ENCODE measurements around the gene MPDU1. TPM values are rescaled to one million over a fixed set of nuclear protein-coding genes. Genes with fewer than 3 reads are reported as not detected.

Gene MPDU1
- total and polyA plus RNA-seq, 10 of the 15 experiments (the other 5 are each of a cell fraction or from before 2014, with no cell fraction given): 3.6 to 138 (median 78.9) TPM

- in situ Hi-C loops (cut with MboI): no loop called here
- POLR2A ChIA-PET: interaction anchor here (2.1 to 2.7 kb wide), 2 partner anchors 43 to 60 kb away, joined by 9 to 33 read pairs; partner anchors contain the start of genes MPDU1, TP53 and WRAP53
- Histone ChIP-seq H3K79me2 (ENCODE audit: control insufficient read depth, insufficient read depth, low read length) (peaks cover 2% of the 10 kb centered on the region), H3K27ac (ENCODE audit: control insufficient read depth, insufficient read depth) (no peak overlapping the region), H3K9me3 (replicated peaks; ENCODE audit: control insufficient read depth, insufficient read depth, low read length) (no peaks in the 10 kb centered on the region), H3K4me1 (ENCODE audit: control insufficient read depth, insufficient read depth, low read length) (peaks cover 3% of the 10 kb centered on the region), H3K9ac (ENCODE audit: control insufficient read depth, insufficient read depth, low read length) (no peak overlapping the region), H2AFZ (ENCODE audit: control insufficient read depth, low read depth, low read length) (no peak overlapping the region), H3K36me3 (ENCODE audit: control insufficient read depth in 2 of 2, insufficient read depth in 2 of 2, low read length in 1 of 2) (no peaks in the 10 kb centered on the region), H3K4me3 (peak overlapping the region; percentile 100; the same call in 1 of the 2 replicates), H3K4me2 (ENCODE audit: control insufficient read depth, insufficient read depth) (peak overlapping the region; percentile 81), H3K27me3 (replicated peaks in 1 of 2; ENCODE audit: control insufficient read depth in 2 of 2, insufficient read depth in 2 of 2, low read length in 1 of 2) (no peaks in the 10 kb centered on the region), H4K20me1 (ENCODE audit: control insufficient read depth, insufficient read depth) (no peaks in the 10 kb centered on the region)
- no peak for TF ChIP-seq TARDBP (IDR thresholded peaks at IDR 0.05; ENCODE audit: borderline replicate concordance)
- TF ChIP-seq, protein P1, sequence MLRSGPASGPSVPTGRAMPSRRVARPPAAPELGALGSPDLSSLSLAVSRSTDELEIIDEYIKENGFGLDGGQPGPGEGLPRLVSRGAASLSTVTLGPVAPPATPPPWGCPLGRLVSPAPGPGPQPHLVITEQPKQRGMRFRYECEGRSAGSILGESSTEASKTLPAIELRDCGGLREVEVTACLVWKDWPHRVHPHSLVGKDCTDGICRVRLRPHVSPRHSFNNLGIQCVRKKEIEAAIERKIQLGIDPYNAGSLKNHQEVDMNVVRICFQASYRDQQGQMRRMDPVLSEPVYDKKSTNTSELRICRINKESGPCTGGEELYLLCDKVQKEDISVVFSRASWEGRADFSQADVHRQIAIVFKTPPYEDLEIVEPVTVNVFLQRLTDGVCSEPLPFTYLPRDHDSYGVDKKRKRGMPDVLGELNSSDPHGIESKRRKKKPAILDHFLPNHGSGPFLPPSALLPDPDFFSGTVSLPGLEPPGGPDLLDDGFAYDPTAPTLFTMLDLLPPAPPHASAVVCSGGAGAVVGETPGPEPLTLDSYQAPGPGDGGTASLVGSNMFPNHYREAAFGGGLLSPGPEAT (IDR thresholded peaks at IDR 0.05; ENCODE audit: low read depth): no peak
- no peak for TF ChIP-seq KDM1A (IDR thresholded peaks at IDR 0.05; ENCODE audit: borderline replicate concordance)
- TF ChIP-seq ATF7 (IDR thresholded peaks at IDR 0.05; ENCODE audit: low read depth): no peak
- no peak for TF ChIP-seq NKRF (conservative IDR thresholded peaks at IDR 0.05)
- no peak for TF ChIP-seq NBN (IDR thresholded peaks at IDR 0.05)
- DNase-seq (ENCODE audit: low read depth, low spot score) (no peak), ATAC-seq (no peak), FAIRE-seq (no peak)
- intact Hi-C loops (cut with micrococcal nuclease; ENCODE audit: unreplicated experiment): no loop called here
- CTCF ChIA-PET: interaction anchor here (1.1 to 2.6 kb wide), 4 partner anchors 12 to 270 kb away, joined by 3 to 38 read pairs (median 13); partner anchors contain the start of genes FXR2, TP53 and WRAP53
- RAD21 ChIA-PET (ENCODE audit: unreplicated experiment): interaction anchor here (2.0 to 3.0 kb wide), 2 partner anchors 12 to 47 kb away, joined by 8 to 20 read pairs; partner anchors contain the start of genes CD68 and FXR2
- WGBS (ENCODE audit: insufficient coverage, insufficient replicate concordance, low lambda C conversion rate, missing lambda C conversion rate): 98% methylated on average over 7 of the region's 7 CpGs
- TSS peak; percentile 95 for BruUV-seq (replicated peaks)
- SMC1A ChIA-PET (ENCODE audit: uncharacterized antibody, unreplicated experiment): interaction anchor here (1.7 to 2.3 kb wide), 2 partner anchors 12 to 62 kb away, joined by 5 to 19 read pairs; partner anchors contain the start of genes FXR2, TP53 and WRAP53
Observed at GRCh38 chr17:7626307-7626706, 42.7 kb downstream of the MPDU1 start.

Data from GM12878 (cell line).